Heart left ventricle (tissue), 16 donors: ENCODE results near the gene B4GAT1. TPM values are rescaled to one million over a fixed set of nuclear protein-coding genes. Genes with fewer than 3 reads are reported as not detected.

Source experiments
- ATAC-seq, 4 donors: fragments of 200-7000 bp; cut with Tn5 transposase; one replicate each; pipeline ENCODE4 v1.9.1; 2020 to 2022; ENCODE audit warnings: moderate library complexity in 4 of 4, mild to moderate bottlenecking in 3 of 4, moderate number of reproducible peaks in 1 of 4
- DNase-seq, 5 donors: peaks; one replicate each; pipeline ENCODE4 v3.0.0-alpha.2; 2020
- H3K27ac ChIP-seq, 12 donors: fragments of 200-600 bp; sonication (generic) in 4 of 12; one replicate each; pipeline versions ENCODE4 v1.5.0 to v1.8.0; 2016 to 2022; ENCODE audit warnings: mild to moderate bottlenecking in 2 of 12
- H3K27me3 ChIP-seq, 9 donors: fragments of 200-600 bp; sonication (generic) in 2 of 9; one replicate each; pipeline versions ENCODE4 v1.5.1 to v1.8.0; 2016 to 2022; ENCODE audit warnings: mild to moderate bottlenecking in 3 of 9
- H3K36me3 ChIP-seq, 9 donors: fragments of 200-600 bp; sonication (generic) in 2 of 9; one replicate each; pipeline versions ENCODE4 v1.5.0 to v1.8.0; 2018 to 2022; ENCODE audit warnings: mild to moderate bottlenecking in 2 of 9
- H3K4me1 ChIP-seq, 12 donors: fragments of 200-600 bp; sonication (generic) in 4 of 12; one replicate each; pipeline versions ENCODE4 v1.5.0 to v1.8.0; 2016 to 2022; ENCODE audit warnings: mild to moderate bottlenecking in 3 of 12
- H3K4me3 ChIP-seq, 12 donors: fragments of 200-600 bp; sonication (generic) in 4 of 12; one replicate each; pipeline versions ENCODE4 v1.5.0 to v1.8.0; 2017 to 2022; ENCODE audit warnings: mild to moderate bottlenecking in 9 of 12, moderate library complexity in 4 of 12
- H3K9me3 ChIP-seq, 12 donors: fragments of 200-600 bp; sonication (generic) in 4 of 12; one replicate each; pipeline versions ENCODE4 v1.5.0 to v1.8.0; 2016 to 2022; ENCODE audit warnings: mild to moderate bottlenecking in 1 of 12
- POLR2A ChIP-seq, 2 donors: fragments of 450-650 bp; IDR thresholded peaks; one replicate each; pipeline ENCODE4 v1.6.1; 2017; ENCODE audit warnings: antibody characterized with exemption in 2 of 2, mild to moderate bottlenecking in 2 of 2, moderate library complexity in 2 of 2
- WGBS, 4 donors: extraction: QIAGEN DNeasy Blood & Tissue Kit in 2 of 4; methylation state at CpG; one replicate each; pipeline versions ENCODE4 v1.1.5 to v1.1.7; 2013 to 2018; 5-methylcytosine and 5-hydroxymethylcytosine counted together
- intact Hi-C, 10 donors: fragments of 100-400 bp; cut with DNase I; formaldehyde crosslinking; loops; one replicate each; pipeline versions ENCODE4 v1.11.1 to v1.14.2; 2022
- polyA plus RNA-seq, 2 donors: library from polyadenylated mRNA; stranded (reverse); fragments of 200-250 nt; gene quantifications; one replicate each; pipeline ENCODE4 v1.2.3, GENCODE V29; 2013
- total RNA-seq, 9 donors: library from RNA; depleted of rRNA in 2 of 9; stranded (reverse); fragments of >200 nt in 2 of 9; fragmentation: NEBNext Ultra II Directional in 3 of 9; extraction: Animal tissue kit (Norgen Biotek cat#: 25700) in 3 of 9; gene quantifications; one replicate each; pipeline versions ENCODE4 v1.1.0 to v1.2.4, GENCODE V29; 2016 to 2023
- TF ChIP-seq, protein P1 (sequence below), 12 donors: fragments of 200-600 bp; sonication (generic) in 4 of 12; IDR thresholded peaks; one replicate each; pipeline versions ENCODE4 v1.5.0 to v1.8.0; 2018 to 2022; ENCODE audit warnings: antibody characterized with exemption in 12 of 12, mild to moderate bottlenecking in 5 of 12
- donor health status: ischemic (EF 13 %, LVEDD 7.1; RV severe dilation, severe dysfunction).
- donor health status: healthy with polysubstance abuse.
- donor health status: DM: no; HTN: yes; CAD: no.
- donor health status: DM: no; HTN: no; CAD: no.
- donor health status: ischemic (EF 25% LVEDD 6.9; RV normal size, moderate dysfunction).
- donor health status: ischemic (EF 25% LVEDD 5.7; RV mildly dilated, moderate dysfunction).
- donor health status: healthy.
- donor health status: DM: yes; HTN: yes; CAD: no.
- donor health status: ischemic (EF 35%, LVEDD 5.7; RV mildly dilated, moderate dysfunction).
- donor health status: nonischemic (EF 11% LVEDD 7.7; RV severe dilation, severe dysfunction).
- donor health status: DM: yes; HTN: yes; CAD: no.
- donor health status: PGD.
- donor health status: ischemic (EF 29% LVEDD 5.4; RV normal size, mild dysfunction).
- donor health status: nonischemic (EF 23%, LVEDD 6.1; RV moderate dilation, normal function).

Gene B4GAT1
- total and polyA plus RNA-seq, 11 donors: 37.2 to 109 (median 52.3) TPM

DNA sequence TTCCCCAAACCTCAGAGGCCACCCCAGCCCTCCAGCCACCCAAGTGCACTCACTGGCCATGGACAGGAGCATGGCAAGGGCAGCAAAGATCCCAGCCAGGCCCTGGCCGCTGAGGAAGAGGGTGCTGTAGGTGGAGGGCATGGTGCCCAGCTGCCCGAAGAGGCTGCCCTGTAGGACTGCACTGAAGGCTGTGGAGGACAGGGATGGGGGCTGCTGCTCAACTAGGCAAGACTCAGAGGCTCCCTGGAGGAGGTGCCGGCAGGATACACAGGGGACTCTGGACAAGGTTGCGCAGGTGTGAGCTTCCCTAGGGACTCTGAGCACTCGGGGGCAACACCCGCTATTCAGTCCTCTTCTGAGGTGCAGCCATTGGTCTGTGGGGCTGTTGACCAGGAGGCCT lies 21.1 kb upstream of the B4GAT1 start:
- Histone ChIP-seq H3K36me3 (peaks cover 0 to 4% (median 0%) of the 10 kb centered on the region in 9 donors), H3K27ac (no peak overlapping the region), H3K4me3 (no peak overlapping the region), H3K9me3 (no peaks in the 10 kb centered on the region), H3K27me3 (peaks cover 0 to 22% (median 8%) of the 10 kb centered on the region in 9 donors), H3K4me1 (peaks cover 0 to 44% (median 22%) of the 10 kb centered on the region in 12 donors)
- ATAC-seq (no peak), DNase-seq (peak in 1 of 5 donors; percentile 54)
- intact Hi-C loops: no loop called here
- TF ChIP-seq, protein P1, sequence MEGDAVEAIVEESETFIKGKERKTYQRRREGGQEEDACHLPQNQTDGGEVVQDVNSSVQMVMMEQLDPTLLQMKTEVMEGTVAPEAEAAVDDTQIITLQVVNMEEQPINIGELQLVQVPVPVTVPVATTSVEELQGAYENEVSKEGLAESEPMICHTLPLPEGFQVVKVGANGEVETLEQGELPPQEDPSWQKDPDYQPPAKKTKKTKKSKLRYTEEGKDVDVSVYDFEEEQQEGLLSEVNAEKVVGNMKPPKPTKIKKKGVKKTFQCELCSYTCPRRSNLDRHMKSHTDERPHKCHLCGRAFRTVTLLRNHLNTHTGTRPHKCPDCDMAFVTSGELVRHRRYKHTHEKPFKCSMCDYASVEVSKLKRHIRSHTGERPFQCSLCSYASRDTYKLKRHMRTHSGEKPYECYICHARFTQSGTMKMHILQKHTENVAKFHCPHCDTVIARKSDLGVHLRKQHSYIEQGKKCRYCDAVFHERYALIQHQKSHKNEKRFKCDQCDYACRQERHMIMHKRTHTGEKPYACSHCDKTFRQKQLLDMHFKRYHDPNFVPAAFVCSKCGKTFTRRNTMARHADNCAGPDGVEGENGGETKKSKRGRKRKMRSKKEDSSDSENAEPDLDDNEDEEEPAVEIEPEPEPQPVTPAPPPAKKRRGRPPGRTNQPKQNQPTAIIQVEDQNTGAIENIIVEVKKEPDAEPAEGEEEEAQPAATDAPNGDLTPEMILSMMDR (IDR thresholded peaks at IDR 0.05): no peak
- no peak for TF ChIP-seq POLR2A (IDR thresholded peaks at IDR 0.05)
- WGBS, 4 donors: 84 to 100% (median 91%) methylated on average over 1 to 6 of the region's 6 CpGs

DNA sequence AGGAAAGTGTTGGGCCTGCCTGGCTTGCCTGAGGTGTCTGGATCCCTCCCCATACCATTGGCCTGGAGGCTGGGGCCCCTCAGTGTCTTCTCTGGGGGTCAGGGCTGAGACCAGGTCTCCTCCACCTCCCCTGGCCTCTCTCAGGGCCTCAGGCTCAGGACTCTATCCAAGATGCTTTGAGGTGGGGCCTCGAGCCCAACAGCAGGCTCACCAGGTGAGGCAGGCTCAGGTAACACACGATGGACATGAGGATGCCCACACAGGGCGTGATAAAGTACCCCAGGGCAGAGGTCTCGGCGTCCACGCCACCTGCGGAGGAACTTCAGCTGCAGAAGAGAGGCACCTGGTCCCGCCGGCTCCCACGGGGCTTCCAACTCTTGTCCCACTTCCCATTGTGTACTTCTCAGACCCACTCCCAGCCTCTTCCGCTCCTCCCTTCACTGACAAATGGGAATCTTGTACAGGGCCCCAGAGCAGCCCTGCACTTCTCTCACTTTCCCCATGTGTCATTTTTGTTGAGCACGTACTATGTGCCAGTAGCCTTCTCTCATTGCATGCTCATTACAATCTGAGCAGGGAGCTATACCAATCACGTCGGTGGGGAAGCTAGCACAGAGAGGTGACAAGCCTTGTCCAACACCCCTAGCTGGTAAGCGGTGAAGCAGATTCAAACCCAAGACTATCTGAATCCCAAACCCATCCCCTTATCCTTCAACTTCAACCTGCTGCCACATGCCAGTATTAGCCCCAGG lies 20.3 kb upstream of the B4GAT1 start:
- intact Hi-C loops: no loop called here
- DNase-seq: peak in 1 of 5 donors; percentile 37
- H3K4me3 ChIP-seq: no peak overlapping the region
- peaks cover 0 to 44% (median 20%) of the 10 kb centered on the region in 12 donors for H3K4me1 ChIP-seq
- H3K9me3 ChIP-seq: no peaks in the 10 kb centered on the region
- no peak for ATAC-seq
- H3K36me3 ChIP-seq: peaks cover 0 to 4% (median 0%) of the 10 kb centered on the region in 9 donors
- 88 to 93% (median 89%) methylated on average over 12 to 15 of the region's 15 CpGs for WGBS, 4 donors
- H3K27me3 ChIP-seq: peaks cover 0 to 16% (median 4%) of the 10 kb centered on the region in 9 donors
- no peak overlapping the region for H3K27ac ChIP-seq
- no peak for TF ChIP-seq POLR2A (IDR thresholded peaks at IDR 0.05)
- TF ChIP-seq, protein P1 (IDR thresholded peaks at IDR 0.05): no peak

DNA sequence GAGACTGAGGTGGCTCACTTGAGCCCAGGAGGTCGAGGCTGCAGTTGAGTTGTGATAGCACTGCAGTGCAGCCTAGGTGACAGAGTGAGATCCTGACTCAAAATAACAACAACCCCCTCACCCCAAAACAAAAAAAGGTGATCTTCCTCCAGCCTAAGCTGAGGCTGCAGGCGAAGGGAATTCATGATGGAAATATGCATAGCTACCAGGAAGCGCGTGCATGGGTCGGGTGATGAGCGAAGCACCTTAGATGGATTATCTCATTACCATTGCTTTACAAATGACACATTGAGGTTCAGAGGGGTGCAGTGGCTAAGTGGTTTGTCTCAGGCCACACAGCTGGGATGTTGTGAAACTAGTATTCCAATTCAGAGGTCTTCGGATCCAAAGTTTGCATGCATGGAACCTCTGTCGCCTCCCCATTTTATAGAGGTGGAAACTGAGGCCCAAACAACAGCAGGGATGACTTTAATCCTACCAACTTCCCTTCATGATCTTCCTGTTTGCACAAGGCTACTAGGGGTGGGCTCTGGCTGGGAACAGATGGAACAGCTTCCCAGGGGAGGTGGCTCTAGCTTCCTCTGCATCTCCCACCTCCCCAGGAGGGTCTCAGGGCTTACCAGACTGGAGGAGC lies 19.5 kb upstream of the B4GAT1 start:
- H3K27ac ChIP-seq: no peak overlapping the region
- intact Hi-C loops: no loop called here
- peaks cover 0 to 37% (median 17%) of the 10 kb centered on the region in 12 donors for H3K4me1 ChIP-seq
- no peak for ATAC-seq
- TF ChIP-seq, protein P1 (IDR thresholded peaks at IDR 0.05): no peak
- TF ChIP-seq POLR2A (IDR thresholded peaks at IDR 0.05): no peak
- WGBS, 4 donors: 93 to 95% (median 94%) methylated on average over 8 of the region's 8 CpGs
- H3K9me3 ChIP-seq: no peaks in the 10 kb centered on the region
- H3K27me3 ChIP-seq: peaks cover 0 to 10% (median 0%) of the 10 kb centered on the region in 9 donors
- peaks cover 0 to 4% (median 0%) of the 10 kb centered on the region in 9 donors for H3K36me3 ChIP-seq
- no peak overlapping the region for H3K4me3 ChIP-seq
- DNase-seq: no peak
